Thoracic aorta endothelial cell (primary cell): ENCODE results near the gene MT4. TPM values are rescaled to one million over a fixed set of nuclear protein-coding genes. Genes with fewer than 3 reads are reported as not detected.

ENCODE experiments used
- total RNA-seq: library from RNA; depleted of rRNA; stranded (reverse); fragments of >200 nt; gene quantifications from 2 replicates; pipeline ENCODE4 v1.2.3, GENCODE V29; 2012

MT4 gene
- not detected in 2 replicates for total RNA-seq

DNA sequence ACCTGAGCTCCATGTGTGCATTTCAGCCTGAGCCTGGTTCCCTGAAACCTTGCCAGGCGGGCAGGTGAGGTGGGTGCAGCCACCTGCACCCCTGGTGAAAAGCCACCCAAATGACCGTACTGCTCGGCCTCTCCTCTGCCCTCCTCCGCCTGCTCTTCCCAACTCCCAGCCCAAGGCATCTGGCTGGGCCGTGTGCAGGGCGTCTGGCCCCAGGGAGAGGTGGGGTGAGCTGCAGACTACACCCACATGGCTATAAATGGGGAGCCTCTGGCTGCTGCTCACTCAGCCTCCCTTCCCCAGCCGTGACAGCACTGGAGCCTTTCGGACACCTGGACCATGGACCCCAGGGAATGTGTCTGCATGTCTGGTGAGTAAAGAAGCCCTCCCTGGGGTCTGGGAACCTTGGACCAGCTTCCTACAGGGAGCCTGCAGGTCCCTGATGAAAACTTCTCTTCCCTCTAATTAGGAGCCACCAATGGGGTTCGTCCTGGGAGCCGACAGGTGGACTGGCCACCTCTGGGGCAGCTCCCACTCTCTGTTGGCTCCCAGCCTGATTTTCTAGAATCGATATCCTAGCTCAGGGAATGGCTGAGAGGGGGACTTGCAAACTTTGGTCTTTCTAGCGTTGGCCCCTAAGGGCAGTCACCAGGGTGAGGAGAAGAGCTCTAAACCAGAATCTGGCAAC, at the start of gene MT4:
MT4 (plus strand) TSS at position 281 of the 685 bp plus-strand sequence; CDS start at position 337, 56 bp downstream.

GRCh38 chr16:56519459-56520250, 45.2 kb upstream of the MT4 start, which contains the start of gene BBS2:
TSS of gene BBS2 (minus strand) at chr16:56520024. CDS start at chr16:56519862, 162 bp downstream.

DNA sequence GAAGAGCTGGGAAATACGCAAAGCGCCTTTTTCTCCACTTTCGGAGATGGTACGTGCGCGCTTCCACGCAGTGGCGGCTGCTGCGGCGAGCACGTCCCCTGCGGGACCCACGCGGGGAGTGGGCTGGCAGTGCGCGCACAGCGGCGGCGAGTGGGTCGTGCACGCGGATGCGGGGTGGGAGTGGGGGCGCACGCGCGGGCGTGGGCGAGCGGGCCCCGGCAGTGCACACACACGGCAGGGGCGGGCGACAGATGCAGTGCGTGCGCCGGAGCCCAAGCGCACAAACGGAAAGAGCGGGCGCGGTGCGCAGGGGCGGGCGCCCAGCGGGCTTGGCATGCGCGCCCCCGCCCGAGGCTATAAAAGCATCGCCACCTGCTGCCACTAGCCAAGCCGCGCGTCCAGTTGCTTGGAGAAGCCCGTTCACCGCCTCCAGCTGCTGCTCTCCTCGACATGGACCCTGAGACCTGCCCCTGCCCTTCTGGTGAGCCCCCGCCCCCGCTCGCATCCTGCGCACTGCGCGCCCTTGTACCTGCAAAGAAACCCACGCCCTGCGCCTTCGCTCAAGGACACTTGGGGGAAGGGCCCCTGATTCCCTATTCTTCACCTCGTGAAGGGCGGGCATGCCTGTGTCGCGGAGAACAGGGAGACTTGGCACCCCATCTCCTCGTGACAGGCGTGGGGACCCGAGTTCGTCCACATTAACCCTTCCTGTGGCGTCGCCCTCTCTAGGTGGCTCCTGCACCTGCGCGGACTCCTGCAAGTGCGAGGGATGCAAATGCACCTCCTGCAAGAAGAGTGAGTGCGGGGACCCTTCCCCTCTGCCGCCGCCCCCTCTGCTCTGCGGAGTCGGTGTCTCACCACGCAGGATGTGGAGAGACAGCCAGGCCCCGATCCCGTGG, 24.5 kb downstream of the MT4 start, which contains the start of gene MT3:
MT3 (plus strand) TSS at position 388 of the 899 bp plus-strand sequence; CDS start at position 451, 63 bp downstream.

DNA sequence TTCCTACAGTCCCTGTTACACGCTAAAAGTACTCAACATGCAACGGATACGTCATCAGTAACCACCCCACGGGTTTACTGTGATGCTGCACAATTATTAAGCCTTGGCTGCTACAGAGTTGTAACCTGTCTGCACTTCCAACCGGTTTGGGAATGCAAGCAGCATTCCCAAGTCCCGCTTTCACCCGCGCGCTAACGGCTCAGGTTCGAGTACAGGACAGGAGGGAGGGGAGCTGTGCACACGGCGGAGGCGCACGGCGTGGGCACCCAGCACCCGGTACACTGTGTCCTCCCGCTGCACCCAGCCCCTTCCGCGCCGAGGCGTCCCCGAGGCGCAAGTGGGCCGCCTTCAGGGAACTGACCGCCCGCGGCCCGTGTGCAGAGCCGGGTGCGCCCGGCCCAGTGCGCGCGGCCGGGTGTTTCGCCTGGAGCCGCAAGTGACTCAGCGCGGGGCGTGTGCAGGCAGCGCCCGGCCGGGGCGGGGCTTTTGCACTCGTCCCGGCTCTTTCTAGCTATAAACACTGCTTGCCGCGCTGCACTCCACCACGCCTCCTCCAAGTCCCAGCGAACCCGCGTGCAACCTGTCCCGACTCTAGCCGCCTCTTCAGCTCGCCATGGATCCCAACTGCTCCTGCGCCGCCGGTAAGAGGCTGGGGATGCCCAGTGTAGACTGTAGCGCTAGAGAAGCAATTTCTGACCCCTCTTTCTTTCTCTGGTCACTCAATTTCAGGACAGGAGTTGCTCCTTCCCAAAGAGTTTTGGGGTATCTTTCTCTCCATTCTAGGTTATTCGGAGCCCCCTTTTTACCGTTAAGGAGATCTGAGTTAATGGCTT, 43.4 kb downstream of the MT4 start, which contains the start of gene MT2A:
MT2A (plus strand) TSS at position 542 of the 833 bp plus-strand sequence; CDS start at position 614, 72 bp downstream.

Other genes starting within 250 kb of the MT4 start
- 152 and 165 TPM in 2 replicates for gene AMFR, start 139.5 kb upstream of the MT4 start, total RNA-seq
- gene NUDT21, start 113.7 kb upstream of the MT4 start, total RNA-seq: 160 and 190 TPM in 2 replicates
- gene OGFOD1, start 113.5 kb upstream of the MT4 start, total RNA-seq: 115 and 135 TPM in 2 replicates
- gene BBS2, start 45.0 kb upstream of the MT4 start, total RNA-seq: 37.3 and 43.9 TPM in 2 replicates
- gene MT3, start 24.5 kb downstream of the MT4 start, total RNA-seq: not detected in 2 replicates
- 266 and 320 TPM in 2 replicates for gene MT2A, start 43.5 kb downstream of the MT4 start, total RNA-seq
- 139 and 259 TPM in 2 replicates for gene MT1E, start 60.7 kb downstream of the MT4 start, total RNA-seq
- 2.4 and 2.5 TPM in 2 replicates for gene MT1M, start 67.6 kb downstream of the MT4 start, total RNA-seq
- 3.2 and 5.6 TPM in 2 replicates for gene MT1A, start 73.6 kb downstream of the MT4 start, total RNA-seq
- not detected in 2 replicates for gene MT1B, start 86.8 kb downstream of the MT4 start, total RNA-seq
- 0.36 and 0.53 TPM in 2 replicates for gene MT1F, start 92.9 kb downstream of the MT4 start, total RNA-seq
- gene MT1G, start 103.0 kb downstream of the MT4 start, total RNA-seq: not detected in 2 replicates
- gene MT1H, start 104.7 kb downstream of the MT4 start, total RNA-seq: not detected in 2 replicates
- 48.5 and 48.7 TPM in 2 replicates for gene MT1X, start 117.4 kb downstream of the MT4 start, total RNA-seq
- 98.4 and 103 TPM in 2 replicates for gene NUP93, start 165.1 kb downstream of the MT4 start, total RNA-seq